ENCODE data around the gene EYS. TPM values are rescaled to one million over a fixed set of nuclear protein-coding genes. Genes with fewer than 3 reads are reported as not detected.

EYS gene
- total RNA-seq, 1 donor from 2014 or later: not detected

DNA sequence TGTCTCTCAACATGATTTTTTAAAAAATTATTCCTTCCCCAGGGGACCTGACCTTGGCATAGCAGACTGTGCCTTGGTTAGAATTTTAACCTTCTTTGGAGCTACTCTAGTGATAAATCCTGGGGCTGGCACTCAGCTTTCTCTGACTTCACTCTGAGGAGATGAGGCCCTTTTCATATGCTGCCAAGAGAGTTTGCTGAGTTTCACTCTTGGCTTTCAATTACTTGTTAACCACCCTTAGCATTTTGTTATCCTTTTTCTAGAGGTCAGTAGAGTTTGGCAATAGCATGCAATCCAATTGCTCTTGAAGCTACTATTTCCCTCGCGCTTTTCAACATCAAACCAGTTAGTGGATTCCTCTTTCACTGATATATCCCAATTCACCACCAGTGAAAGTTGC, 920.3 kb downstream of the EYS start:
- Histone ChIP-seq H3K4me3 (ENCODE audit: low read depth, low read length) (no peak overlapping the region), H3K27me3 (ENCODE audit: control insufficient read depth, insufficient read depth, low read length) (no peaks in the 10 kb centered on the region), H3K36me3 (ENCODE audit: control insufficient read depth, insufficient read depth, low read length) (no peaks in the 10 kb centered on the region)
- DNase-seq (ENCODE audit: low read depth): no peak
- TF ChIP-seq, protein P1, sequence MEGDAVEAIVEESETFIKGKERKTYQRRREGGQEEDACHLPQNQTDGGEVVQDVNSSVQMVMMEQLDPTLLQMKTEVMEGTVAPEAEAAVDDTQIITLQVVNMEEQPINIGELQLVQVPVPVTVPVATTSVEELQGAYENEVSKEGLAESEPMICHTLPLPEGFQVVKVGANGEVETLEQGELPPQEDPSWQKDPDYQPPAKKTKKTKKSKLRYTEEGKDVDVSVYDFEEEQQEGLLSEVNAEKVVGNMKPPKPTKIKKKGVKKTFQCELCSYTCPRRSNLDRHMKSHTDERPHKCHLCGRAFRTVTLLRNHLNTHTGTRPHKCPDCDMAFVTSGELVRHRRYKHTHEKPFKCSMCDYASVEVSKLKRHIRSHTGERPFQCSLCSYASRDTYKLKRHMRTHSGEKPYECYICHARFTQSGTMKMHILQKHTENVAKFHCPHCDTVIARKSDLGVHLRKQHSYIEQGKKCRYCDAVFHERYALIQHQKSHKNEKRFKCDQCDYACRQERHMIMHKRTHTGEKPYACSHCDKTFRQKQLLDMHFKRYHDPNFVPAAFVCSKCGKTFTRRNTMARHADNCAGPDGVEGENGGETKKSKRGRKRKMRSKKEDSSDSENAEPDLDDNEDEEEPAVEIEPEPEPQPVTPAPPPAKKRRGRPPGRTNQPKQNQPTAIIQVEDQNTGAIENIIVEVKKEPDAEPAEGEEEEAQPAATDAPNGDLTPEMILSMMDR (IDR thresholded peaks at IDR 0.05; ENCODE audit: insufficient read depth, low read length, poor library complexity, severe bottlenecking): no peak

DNA sequence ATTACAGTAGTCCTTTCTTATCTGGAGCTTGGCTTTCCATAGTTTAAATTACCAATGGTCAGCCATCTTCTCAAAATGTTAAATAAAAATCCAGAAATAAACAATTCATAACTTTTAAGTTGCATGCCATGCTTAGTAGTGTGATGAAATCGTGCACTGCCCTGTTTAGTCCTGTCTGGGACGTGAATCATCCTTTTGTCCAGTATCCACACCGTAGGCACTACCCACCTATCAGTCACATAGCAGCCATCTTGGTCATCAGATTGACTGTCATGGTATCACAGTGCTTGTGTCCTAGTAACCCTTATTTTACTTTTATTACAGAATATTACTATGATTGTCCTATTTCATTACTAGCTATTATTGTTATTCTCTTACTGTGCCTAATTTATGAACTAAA, 924.1 kb downstream of the EYS start:
- Histone ChIP-seq H3K36me3 (ENCODE audit: control insufficient read depth, insufficient read depth, low read length) (no peaks in the 10 kb centered on the region), H3K27me3 (ENCODE audit: control insufficient read depth, insufficient read depth, low read length) (no peaks in the 10 kb centered on the region), H3K4me3 (ENCODE audit: low read depth, low read length) (no peak overlapping the region)
- DNase-seq (ENCODE audit: low read depth): no peak
- TF ChIP-seq, protein P1 (IDR thresholded peaks at IDR 0.05; ENCODE audit: insufficient read depth, low read length, poor library complexity, severe bottlenecking): no peak

DNA sequence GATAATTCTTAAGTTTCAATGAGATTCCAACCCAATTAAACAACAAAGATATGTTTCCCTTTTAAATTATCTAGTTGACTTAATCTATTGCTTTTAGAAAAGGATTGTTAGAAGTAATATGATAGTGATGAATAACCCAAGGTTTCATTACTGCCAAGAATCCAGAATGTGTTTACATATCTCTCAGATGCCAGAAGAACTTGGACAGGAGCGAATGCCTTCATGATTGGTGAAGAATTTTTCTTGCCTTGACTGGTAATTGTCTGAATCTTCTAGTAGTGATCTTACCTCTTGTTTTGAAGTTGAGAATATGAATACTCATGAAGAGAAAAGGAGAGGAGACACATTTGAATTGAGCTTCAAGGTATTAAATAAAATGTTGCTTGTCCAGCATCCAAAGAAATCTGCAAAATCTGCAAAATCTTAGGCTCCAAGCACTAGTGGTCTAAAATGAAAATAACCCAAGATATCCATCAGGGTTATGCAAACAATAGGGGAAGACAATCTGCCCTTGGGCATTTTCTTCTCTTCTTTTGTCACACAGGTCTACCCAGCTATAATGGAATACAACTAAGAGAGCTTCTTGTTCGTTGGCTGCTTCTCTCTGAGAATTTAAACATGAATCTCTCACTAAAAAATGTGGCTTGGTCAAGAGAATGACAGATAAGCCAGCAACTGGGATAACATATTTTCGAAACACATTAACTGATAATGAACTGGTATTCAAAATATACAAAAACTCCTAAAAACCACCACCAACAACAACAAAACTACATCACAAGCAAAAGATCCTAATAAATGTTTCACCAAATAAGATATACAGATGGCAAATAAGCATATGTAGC, 928.9 kb downstream of the EYS start:
- TF ChIP-seq, protein P1 (IDR thresholded peaks at IDR 0.05; ENCODE audit: insufficient read depth, low read length, poor library complexity, severe bottlenecking): no peak
- Histone ChIP-seq H3K36me3 (ENCODE audit: control insufficient read depth, insufficient read depth, low read length) (no peaks in the 10 kb centered on the region), H3K27me3 (ENCODE audit: control insufficient read depth, insufficient read depth, low read length) (no peaks in the 10 kb centered on the region), H3K4me3 (ENCODE audit: low read depth, low read length) (no peak overlapping the region)
- no peak for DNase-seq (ENCODE audit: low read depth)

DNA sequence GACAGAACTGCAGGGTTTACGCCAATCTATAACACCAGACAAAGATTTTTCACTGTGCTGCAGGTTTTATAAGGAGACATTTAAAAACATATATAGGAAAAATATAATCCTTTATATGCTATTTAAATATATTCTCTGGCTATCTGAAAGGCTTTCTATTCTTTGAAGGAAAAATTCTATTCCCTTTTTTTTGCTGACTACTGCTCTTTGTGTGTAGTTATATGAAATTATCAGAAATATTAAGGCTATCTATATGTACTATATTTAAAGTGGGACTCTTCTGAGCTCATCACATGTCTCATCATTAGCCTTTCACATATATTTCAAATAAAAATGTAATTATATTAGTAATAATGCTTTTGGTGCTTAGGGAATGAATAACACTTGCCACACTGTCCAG, 930.7 kb downstream of the EYS start:
- no peak for DNase-seq (ENCODE audit: low read depth)
- Histone ChIP-seq H3K4me3 (ENCODE audit: low read depth, low read length) (no peak overlapping the region), H3K36me3 (ENCODE audit: control insufficient read depth, insufficient read depth, low read length) (no peaks in the 10 kb centered on the region), H3K27me3 (ENCODE audit: control insufficient read depth, insufficient read depth, low read length) (no peaks in the 10 kb centered on the region)
- TF ChIP-seq, protein P1 (IDR thresholded peaks at IDR 0.05; ENCODE audit: insufficient read depth, low read length, poor library complexity, severe bottlenecking): no peak

DNA sequence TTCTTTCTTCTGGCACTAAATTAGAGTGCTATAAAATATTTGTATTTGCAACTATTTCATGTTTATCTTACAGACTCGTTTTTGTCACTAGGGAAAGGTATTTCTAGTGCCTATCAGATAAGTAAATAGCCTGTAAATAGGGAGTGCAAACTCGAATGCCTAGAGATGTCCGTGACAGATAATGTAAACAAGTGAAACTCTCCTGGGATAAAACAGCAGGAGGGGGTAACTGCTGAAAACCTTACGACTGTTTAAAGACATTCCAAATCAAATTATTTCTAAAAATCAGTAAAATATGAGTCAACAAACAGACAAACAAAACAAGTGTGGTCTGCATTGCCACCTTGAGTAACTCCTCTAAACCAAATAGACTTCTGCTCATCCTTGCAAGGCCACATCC, 932.1 kb downstream of the EYS start:
- DNase-seq (ENCODE audit: low read depth): no peak
- Histone ChIP-seq H3K27me3 (ENCODE audit: control insufficient read depth, insufficient read depth, low read length) (no peaks in the 10 kb centered on the region), H3K36me3 (ENCODE audit: control insufficient read depth, insufficient read depth, low read length) (no peaks in the 10 kb centered on the region), H3K4me3 (ENCODE audit: low read depth, low read length) (no peak overlapping the region)
- TF ChIP-seq, protein P1 (IDR thresholded peaks at IDR 0.05; ENCODE audit: insufficient read depth, low read length, poor library complexity, severe bottlenecking): no peak

DNA sequence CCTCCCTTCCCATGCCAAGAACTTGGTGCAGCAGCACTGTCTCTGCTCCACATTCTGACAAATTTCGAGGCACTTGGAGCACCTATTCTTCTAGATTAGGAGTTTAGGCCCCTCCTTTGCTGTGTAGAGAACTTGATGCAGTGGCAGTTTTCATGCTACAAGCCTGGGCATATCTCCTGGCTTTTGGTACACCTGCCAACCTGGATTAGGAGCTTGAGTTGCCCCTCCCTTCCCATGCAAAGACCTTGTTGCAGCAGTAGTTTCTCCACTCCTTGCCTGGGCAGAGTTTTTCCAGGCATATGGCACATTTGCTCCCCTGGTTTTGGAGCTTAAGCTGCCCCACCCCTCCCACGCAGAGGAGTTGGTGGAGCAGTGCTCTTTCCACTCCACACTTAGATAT, 956.1 kb downstream of the EYS start:
- H3K27me3 ChIP-seq (ENCODE audit: control insufficient read depth, insufficient read depth, low read length): no peaks in the 10 kb centered on the region
- TF ChIP-seq, protein P1 (IDR thresholded peaks at IDR 0.05; ENCODE audit: insufficient read depth, low read length, poor library complexity, severe bottlenecking): no peak
- no peak for DNase-seq (ENCODE audit: low read depth)

More for the DNA sequence above, 956.1 kb downstream of the EYS start:
- H3K36me3 ChIP-seq (ENCODE audit: control insufficient read depth, insufficient read depth, low read length): no peaks in the 10 kb centered on the region
- no peak overlapping the region for H3K4me3 ChIP-seq (ENCODE audit: low read depth, low read length)

All from kidney epithelial cell (primary cell).